ENCODE measurements around the gene C10orf71.

The C10orf71 gene, protein sequence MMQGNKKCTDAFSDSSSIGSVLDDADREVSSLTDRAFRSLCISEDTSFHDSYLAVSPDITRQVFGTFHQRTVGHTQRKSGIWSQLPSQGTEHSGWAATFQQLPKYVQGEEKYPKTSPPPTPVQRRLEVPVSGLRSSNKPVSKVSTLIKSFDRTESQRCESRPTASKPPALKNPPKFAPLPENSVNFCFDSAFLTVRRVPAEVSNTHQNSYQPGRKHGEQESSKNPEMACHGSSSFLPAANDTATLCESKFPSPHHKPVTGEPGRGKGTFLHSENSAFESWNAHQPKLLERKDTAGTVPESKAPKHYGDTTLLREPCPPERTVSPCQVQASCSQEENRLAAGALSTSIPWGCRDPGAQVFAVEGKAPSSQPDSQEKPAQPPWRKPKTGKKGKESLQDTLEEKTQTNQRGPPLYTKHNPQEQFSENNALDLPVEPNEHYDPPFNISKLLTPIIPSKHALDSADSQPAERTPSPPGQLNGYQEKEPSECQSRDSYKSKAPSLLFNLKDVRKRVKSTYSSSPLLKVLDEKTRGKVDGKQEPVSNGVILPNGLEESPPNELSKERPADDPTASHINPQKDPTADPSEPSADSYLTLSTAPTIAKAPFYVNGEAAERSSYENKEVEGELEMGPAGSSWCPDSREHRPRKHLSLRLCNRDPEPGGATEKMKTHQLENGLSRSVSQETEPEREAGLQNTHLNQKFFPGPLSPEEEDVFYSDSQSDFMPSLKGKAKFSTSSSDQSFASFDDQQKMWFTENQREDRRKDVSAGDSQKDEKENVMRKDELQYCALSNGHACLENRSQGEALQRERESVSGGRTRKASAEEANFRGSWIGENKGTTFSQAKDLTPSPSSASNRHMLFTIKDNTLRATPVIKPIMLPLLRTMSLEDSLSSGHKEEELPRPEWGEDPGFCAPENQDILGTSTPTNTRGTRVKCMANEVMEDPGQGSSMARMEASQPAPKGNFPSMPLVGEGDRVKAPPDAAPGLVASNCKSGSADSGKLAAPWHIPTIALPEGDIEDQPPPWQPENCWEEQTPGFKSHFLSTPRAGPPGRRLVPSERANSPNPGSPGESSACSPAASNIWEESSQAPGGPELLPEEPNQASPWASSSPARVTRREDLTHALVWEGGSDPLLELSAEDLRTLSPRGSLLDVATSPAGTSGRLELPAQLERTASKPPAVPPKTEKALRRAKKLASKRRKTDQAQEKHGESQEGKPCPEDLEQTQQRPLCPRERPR (N-terminal part only)

GRCh38 chr10:49298983-49299815 is at the start of gene C10orf71:
C10orf71 (plus strand) TSS chr10:49299170; CDS start chr10:49322546, 23,376 bp downstream.
- Mint-ChIP-seq H3K4me1 (peaks cover 75% of the 10 kb centered on the region), H3K9me3 (no peaks in the 10 kb centered on the region), H3K36me3 (ENCODE audit: low read depth) (no peaks in the 10 kb centered on the region), H3K27ac (peak within 1 kb of the TSS; percentile 31), H3K4me3 (peak within 1 kb of the TSS; percentile 69), H3K27me3 (ENCODE audit: low read depth, poor library complexity) (no peaks in the 10 kb centered on the region)
- DNase-seq, result peak; percentile 41
- TF ChIP-seq, protein P1, sequence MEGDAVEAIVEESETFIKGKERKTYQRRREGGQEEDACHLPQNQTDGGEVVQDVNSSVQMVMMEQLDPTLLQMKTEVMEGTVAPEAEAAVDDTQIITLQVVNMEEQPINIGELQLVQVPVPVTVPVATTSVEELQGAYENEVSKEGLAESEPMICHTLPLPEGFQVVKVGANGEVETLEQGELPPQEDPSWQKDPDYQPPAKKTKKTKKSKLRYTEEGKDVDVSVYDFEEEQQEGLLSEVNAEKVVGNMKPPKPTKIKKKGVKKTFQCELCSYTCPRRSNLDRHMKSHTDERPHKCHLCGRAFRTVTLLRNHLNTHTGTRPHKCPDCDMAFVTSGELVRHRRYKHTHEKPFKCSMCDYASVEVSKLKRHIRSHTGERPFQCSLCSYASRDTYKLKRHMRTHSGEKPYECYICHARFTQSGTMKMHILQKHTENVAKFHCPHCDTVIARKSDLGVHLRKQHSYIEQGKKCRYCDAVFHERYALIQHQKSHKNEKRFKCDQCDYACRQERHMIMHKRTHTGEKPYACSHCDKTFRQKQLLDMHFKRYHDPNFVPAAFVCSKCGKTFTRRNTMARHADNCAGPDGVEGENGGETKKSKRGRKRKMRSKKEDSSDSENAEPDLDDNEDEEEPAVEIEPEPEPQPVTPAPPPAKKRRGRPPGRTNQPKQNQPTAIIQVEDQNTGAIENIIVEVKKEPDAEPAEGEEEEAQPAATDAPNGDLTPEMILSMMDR (IDR thresholded peaks at IDR 0.05), result no peak

DNA sequence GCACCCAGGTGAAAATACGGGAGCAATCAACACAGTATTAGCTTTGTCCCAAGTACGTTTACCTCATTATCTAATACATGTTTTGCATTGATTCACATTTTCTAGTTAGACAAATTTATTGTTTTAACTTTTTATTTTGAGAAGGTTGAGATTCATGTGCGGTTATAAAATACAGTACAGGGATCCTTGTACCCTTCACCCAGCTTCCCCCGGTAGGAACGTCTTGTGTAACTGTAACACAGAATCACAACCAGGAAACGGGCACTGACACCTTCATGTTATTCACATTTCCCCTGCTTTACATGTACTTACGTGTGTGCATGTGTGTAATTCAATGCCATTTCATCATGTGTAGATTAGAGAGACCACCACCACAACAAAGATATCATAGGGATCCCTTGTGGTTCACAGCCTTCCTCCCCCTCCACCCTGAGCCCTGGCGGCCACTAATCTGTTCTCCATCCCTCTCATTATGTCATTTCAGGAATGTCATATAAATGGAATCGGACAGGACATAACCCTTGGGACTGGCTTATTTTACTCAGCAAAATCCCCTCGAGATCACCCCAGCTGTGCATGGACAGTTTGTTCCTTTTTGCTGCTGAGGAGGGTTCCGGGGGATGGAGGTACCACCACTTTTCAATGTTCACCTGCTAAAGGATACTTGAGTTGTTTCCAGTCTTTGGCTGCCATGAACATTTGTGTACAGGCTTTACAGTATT is 46.5 kb upstream of the C10orf71 start:
- H3K36me3 Mint-ChIP-seq (ENCODE audit: low read depth), result no peaks in the 10 kb centered on the region
- TF ChIP-seq, protein P1 (IDR thresholded peaks at IDR 0.05), result no peak
- H3K4me3 Mint-ChIP-seq, result no peak overlapping the region
- H3K27ac Mint-ChIP-seq, result no peak overlapping the region
- H3K4me1 Mint-ChIP-seq, result no peaks in the 10 kb centered on the region
- no peak for DNase-seq
- peaks cover 5% of the 10 kb centered on the region for H3K27me3 Mint-ChIP-seq (ENCODE audit: low read depth, poor library complexity)
- H3K9me3 Mint-ChIP-seq, result peaks cover 17% of the 10 kb centered on the region

GRCh38 chr10:49253340-49253906 is 45.5 kb upstream of the C10orf71 start:
- Mint-ChIP-seq H3K9me3 (peaks cover 11% of the 10 kb centered on the region), H3K4me1 (no peaks in the 10 kb centered on the region), H3K27me3 (ENCODE audit: low read depth, poor library complexity) (peaks cover 5% of the 10 kb centered on the region), H3K27ac (no peak overlapping the region), H3K36me3 (ENCODE audit: low read depth) (no peaks in the 10 kb centered on the region), H3K4me3 (no peak overlapping the region)
- TF ChIP-seq, protein P1 (IDR thresholded peaks at IDR 0.05), result no peak
- no peak for DNase-seq

DNA sequence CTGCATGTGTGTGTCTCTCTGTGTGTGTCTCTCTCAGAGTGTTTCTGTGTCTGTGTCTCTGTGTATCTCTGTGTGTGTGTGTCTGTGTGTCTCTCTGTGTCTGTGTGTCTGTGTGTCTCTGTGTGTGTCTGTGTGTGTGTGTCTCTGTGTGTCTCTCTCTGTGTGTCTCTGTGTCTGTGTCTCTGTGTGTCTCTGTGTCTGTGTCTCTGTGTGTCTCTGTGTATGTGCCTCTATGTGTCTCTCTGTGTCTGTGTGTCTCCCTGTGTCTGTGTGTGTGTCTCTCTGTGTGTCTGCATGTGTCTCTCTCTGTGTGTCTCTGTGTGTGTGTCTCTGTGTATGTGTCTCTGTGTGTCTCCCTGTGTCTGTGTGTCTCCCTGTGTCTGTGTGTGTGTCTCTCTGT is 44.8 kb upstream of the C10orf71 start:
- peaks cover 5% of the 10 kb centered on the region for H3K27me3 Mint-ChIP-seq (ENCODE audit: low read depth, poor library complexity)
- H3K9me3 Mint-ChIP-seq, result peaks cover 6% of the 10 kb centered on the region
- H3K4me3 Mint-ChIP-seq, result no peak overlapping the region
- DNase-seq, result no peak
- no peak overlapping the region for H3K27ac Mint-ChIP-seq
- H3K4me1 Mint-ChIP-seq, result no peaks in the 10 kb centered on the region
- H3K36me3 Mint-ChIP-seq (ENCODE audit: low read depth), result no peaks in the 10 kb centered on the region
- TF ChIP-seq, protein P1 (IDR thresholded peaks at IDR 0.05), result no peak
